ENCODE results near the gene UTY.

The UTY gene

GRCh38 chrY:13363641-13364040 is 116.2 kb downstream of the UTY start:
- no peak for TF ChIP-seq CTCF (IDR thresholded peaks at IDR 0.05; ENCODE audit: insufficient read depth, low read depth, low read length, missing control alignments)
- DNase-seq (ENCODE audit: low read depth) = peak; percentile 55
- H3K4me3 ChIP-seq (ENCODE audit: low read length) = no peak overlapping the region

DNA sequence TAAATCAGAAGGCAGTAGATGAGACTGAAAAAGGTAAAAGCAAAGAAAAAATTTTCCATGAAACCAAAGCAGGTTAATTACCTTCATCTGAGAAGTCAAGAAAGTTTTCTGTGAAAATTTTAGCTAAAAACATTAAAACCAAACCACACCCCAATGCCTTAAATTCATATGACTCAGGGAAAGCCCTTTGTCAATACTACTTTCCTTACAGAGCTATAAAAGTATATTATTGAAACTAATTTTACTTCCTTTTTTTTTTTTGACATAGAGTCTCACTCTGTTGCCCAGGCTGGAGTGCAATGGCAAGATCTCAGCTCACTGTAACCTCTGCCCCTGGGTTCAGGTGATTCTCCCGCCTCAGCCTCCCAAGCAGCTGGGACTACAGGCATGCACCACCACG is 117.2 kb downstream of the UTY start:
- DNase-seq (ENCODE audit: low read depth) = peak; percentile 2
- TF ChIP-seq CTCF (IDR thresholded peaks at IDR 0.05; ENCODE audit: insufficient read depth, low read depth, low read length, missing control alignments) = no peak
- H3K4me3 ChIP-seq (ENCODE audit: low read length) = no peak overlapping the region

DNA sequence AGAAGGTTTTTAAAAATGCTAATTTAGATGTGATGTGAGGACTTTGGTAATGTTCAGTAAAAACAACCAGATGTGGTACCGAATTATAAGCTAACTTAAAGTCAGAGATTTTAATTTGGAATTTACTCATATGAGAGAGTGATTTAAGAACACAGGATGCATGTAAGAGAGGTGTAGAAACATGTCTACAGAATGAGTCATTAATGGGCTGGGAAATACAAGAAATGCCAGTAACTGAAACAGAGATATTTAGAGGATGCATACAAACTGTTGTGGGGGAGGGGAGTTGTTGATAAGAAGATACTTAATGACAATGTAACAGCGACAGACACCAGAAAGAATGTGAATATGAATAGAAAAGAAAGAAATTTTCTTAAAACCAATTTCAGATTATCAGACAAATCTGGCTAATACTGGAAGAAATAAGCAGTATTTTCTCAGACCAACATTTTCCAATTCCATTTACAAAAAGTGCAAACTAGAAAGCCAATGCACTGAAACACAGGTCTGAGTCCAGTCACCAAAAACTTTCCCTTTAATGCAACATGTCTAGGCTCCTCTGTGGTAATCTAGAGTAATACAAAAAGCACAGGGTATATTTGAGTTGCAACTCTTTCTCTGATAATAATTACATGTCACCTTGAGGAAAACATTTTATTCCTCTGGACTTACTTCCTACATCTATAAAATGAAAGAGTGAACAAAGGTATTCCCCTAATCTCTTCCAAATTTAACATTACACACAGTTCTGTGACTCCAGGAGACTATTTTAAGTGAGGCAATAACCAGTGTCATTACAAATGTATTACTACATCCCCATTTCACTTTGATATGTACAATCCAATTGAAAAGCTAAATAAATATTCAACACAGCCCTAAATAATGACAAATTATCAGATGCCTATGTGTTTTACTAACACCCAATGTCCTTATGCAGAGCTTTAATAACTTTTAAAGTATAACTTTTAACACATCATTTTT is 117.9 kb downstream of the UTY start:
- no peak overlapping the region for H3K4me3 ChIP-seq (ENCODE audit: low read length)
- TF ChIP-seq CTCF (IDR thresholded peaks at IDR 0.05; ENCODE audit: insufficient read depth, low read depth, low read length, missing control alignments) = no peak
- peak; percentile 80 for DNase-seq (ENCODE audit: low read depth)

DNA sequence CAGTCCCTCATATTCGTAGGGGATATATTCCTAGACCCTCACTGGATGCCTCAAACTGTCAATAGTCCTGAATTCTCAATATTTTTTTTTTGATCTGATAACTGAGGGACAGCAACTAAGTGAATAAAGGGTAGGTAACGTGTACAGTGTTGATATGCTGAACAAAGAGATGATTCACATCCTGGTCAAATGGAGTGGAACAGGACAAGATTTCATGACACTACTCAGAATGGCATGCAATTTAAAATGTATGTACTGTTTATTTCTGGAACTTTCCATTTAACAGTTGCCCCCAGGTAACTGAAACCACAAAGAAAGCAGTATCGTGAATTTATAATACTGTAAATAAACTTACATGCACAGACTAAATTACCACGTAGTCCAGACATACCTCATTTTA is 128.4 kb downstream of the UTY start:
- no peak overlapping the region for H3K4me3 ChIP-seq (ENCODE audit: low read length)
- peak; percentile 54 for DNase-seq (ENCODE audit: low read depth)
- no peak for TF ChIP-seq CTCF (IDR thresholded peaks at IDR 0.05; ENCODE audit: insufficient read depth, low read depth, low read length, missing control alignments)

DNA sequence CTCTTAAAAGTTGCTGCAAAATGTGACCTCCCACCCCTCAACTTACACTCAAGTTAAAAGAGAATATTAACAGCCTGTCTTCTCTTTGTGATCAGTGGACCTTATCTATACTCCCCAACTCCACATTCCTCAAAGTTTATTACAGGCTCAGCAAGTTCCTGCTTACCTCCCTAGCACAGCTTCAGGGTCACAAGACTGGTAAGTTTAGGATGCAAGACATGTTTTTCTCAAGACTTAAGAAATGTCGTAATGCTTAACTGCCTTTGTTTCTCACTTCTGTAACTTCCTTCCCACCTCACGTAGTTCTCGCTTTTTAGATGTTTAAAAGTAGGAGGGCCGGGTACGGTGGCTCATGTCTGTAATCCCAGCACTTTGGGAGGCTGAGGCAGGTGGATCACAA is 132.7 kb downstream of the UTY start:
- no peak for TF ChIP-seq CTCF (IDR thresholded peaks at IDR 0.05; ENCODE audit: insufficient read depth, low read depth, low read length, missing control alignments)
- DNase-seq (ENCODE audit: low read depth) = no peak

GRCh38 chrY:13345549-13345948 is 134.3 kb downstream of the UTY start:
- H3K4me3 ChIP-seq (ENCODE audit: low read length) = no peak overlapping the region
- DNase-seq (ENCODE audit: low read depth) = no peak
- no peak for TF ChIP-seq CTCF (IDR thresholded peaks at IDR 0.05; ENCODE audit: insufficient read depth, low read depth, low read length, missing control alignments)

More for the DNA sequence above, 132.7 kb downstream of the UTY start:
- H3K4me3 ChIP-seq (ENCODE audit: low read length) = no peak overlapping the region
